Hepatic stellate cell (primary cell): ENCODE measurements around the gene RWDD2A.
"Not testable (repeated sequence)": the region's sequence is repeated elsewhere in the genome, so short reads cannot be mapped to it uniquely, and the experiment has no call there.

Experiments used
- DNase-seq: peaks from one replicate; pipeline ENCODE4 v3.0.0; 2011; ENCODE audit warnings: low spot score

RWDD2A gene

GRCh38 chr6:83192871-83193746 is at the start of gene RWDD2A, which contains the start of gene PGM3:
RWDD2A (plus strand) TSS chr6:83193357; CDS start chr6:83194452, 1,095 bp downstream.
PGM3 (minus strand) TSS chr6:83193265; CDS start chr6:83191012, 2,253 bp downstream.
- DNase-seq: peak; percentile 95

- DNase-seq: no peak
Measured at GRCh38 chr6:83151114-83151513, 42.0 kb upstream of the RWDD2A start.

GRCh38 chr6:83152913-83153312 is 40.2 kb upstream of the RWDD2A start:
- no peak for DNase-seq

- DNase-seq: no peak
Measured at GRCh38 chr6:83153883-83154521, 39.2 kb upstream of the RWDD2A start.

GRCh38 chr6:83155794-83156193 is 37.4 kb upstream of the RWDD2A start:
- no peak for DNase-seq

GRCh38 chr6:83160167-83160566 is 33.0 kb upstream of the RWDD2A start:
- no peak for DNase-seq

- no peak for DNase-seq
Measured at GRCh38 chr6:83167726-83168278, 25.4 kb upstream of the RWDD2A start.

GRCh38 chr6:83168556-83168955 is 24.6 kb upstream of the RWDD2A start:
- DNase-seq: no peak

GRCh38 chr6:83169106-83169505 is 24.1 kb upstream of the RWDD2A start:
- DNase-seq: no peak

GRCh38 chr6:83169511-83169910 is 23.6 kb upstream of the RWDD2A start:
- DNase-seq: no peak

- no peak for DNase-seq
Measured at GRCh38 chr6:83176246-83176645, 16.9 kb upstream of the RWDD2A start.

- no peak for DNase-seq
Measured at GRCh38 chr6:83180426-83180950, 12.7 kb upstream of the RWDD2A start.

- no peak for DNase-seq
Measured at GRCh38 chr6:83182114-83182513, 11.0 kb upstream of the RWDD2A start.

- peak; percentile 70 for DNase-seq
Measured at GRCh38 chr6:83183082-83183828, 9.9 kb upstream of the RWDD2A start.

- no peak for DNase-seq
Measured at GRCh38 chr6:83185096-83185495, 8.1 kb upstream of the RWDD2A start.

GRCh38 chr6:83188501-83188900 is 4.7 kb upstream of the RWDD2A start:
- no peak for DNase-seq

- no peak for DNase-seq
Measured at GRCh38 chr6:83190626-83191025, 2.5 kb upstream of the RWDD2A start.

- not testable (repeated sequence) for DNase-seq
Measured at GRCh38 chr6:83191974-83192373, 1.2 kb upstream of the RWDD2A start.

GRCh38 chr6:83192456-83192855 is 701 bp upstream of the RWDD2A start:
- peak; percentile 30 for DNase-seq

- peak; percentile 55 for DNase-seq
Measured at GRCh38 chr6:83193747-83194566, 800 bp downstream of the RWDD2A start.
